C4-2B (cell line): ENCODE results near the gene FLT3LG.

ENCODE experiments used
- ZFX ChIP-seq: fragments of 450-650 bp; IDR thresholded peaks from 2 replicates; pipeline ENCODE4 v1.6.1; 2017
- TF ChIP-seq, protein P1 (sequence below): fragments of 450-650 bp; conservative IDR thresholded peaks from 2 replicates; pipeline ENCODE4 v1.5.1; 2017; ENCODE audit warnings: mild to moderate bottlenecking

DNA sequence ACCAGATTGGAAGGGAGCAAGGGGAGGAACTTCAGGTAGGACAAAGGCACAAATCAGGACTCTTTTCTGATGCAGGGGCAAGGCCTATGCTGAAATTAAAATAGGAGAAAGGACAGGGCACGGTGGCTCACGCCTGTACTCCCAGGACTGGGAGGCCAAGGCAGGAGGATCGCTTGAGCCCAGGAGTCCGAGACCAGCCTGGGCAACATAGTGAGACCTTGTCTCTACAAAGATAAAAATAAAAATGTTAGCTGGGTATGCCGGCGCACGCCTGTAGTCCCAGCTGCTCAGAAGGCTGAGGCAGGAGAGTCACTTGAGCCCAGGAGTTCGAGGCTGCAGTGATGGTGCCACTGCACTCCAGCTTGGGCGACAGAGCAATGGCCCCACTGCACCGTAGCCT lies 38.3 kb upstream of the FLT3LG start:
- TF ChIP-seq, protein P1, sequence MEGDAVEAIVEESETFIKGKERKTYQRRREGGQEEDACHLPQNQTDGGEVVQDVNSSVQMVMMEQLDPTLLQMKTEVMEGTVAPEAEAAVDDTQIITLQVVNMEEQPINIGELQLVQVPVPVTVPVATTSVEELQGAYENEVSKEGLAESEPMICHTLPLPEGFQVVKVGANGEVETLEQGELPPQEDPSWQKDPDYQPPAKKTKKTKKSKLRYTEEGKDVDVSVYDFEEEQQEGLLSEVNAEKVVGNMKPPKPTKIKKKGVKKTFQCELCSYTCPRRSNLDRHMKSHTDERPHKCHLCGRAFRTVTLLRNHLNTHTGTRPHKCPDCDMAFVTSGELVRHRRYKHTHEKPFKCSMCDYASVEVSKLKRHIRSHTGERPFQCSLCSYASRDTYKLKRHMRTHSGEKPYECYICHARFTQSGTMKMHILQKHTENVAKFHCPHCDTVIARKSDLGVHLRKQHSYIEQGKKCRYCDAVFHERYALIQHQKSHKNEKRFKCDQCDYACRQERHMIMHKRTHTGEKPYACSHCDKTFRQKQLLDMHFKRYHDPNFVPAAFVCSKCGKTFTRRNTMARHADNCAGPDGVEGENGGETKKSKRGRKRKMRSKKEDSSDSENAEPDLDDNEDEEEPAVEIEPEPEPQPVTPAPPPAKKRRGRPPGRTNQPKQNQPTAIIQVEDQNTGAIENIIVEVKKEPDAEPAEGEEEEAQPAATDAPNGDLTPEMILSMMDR, result no peak
- TF ChIP-seq ZFX, result no peak
